NCI-H146 treated with DMSO at 0.1 percent for 48 hours (cell line): ENCODE measurements around the gene EXOC1.
"Not testable (repeated sequence)": the region's sequence is repeated elsewhere in the genome, so short reads cannot be mapped to it uniquely, and the experiment has no call there.

Experiments
- DNase-seq: peaks from one replicate; lab custom pipeline; 2025; ENCODE audit not compliant: unreplicated experiment; lab: John Stamatoyannopoulos, UW

The EXOC1 gene, protein sequence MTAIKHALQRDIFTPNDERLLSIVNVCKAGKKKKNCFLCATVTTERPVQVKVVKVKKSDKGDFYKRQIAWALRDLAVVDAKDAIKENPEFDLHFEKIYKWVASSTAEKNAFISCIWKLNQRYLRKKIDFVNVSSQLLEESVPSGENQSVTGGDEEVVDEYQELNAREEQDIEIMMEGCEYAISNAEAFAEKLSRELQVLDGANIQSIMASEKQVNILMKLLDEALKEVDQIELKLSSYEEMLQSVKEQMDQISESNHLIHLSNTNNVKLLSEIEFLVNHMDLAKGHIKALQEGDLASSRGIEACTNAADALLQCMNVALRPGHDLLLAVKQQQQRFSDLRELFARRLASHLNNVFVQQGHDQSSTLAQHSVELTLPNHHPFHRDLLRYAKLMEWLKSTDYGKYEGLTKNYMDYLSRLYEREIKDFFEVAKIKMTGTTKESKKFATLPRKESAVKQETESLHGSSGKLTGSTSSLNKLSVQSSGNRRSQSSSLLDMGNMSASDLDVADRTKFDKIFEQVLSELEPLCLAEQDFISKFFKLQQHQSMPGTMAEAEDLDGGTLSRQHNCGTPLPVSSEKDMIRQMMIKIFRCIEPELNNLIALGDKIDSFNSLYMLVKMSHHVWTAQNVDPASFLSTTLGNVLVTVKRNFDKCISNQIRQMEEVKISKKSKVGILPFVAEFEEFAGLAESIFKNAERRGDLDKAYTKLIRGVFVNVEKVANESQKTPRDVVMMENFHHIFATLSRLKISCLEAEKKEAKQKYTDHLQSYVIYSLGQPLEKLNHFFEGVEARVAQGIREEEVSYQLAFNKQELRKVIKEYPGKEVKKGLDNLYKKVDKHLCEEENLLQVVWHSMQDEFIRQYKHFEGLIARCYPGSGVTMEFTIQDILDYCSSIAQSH

DNA sequence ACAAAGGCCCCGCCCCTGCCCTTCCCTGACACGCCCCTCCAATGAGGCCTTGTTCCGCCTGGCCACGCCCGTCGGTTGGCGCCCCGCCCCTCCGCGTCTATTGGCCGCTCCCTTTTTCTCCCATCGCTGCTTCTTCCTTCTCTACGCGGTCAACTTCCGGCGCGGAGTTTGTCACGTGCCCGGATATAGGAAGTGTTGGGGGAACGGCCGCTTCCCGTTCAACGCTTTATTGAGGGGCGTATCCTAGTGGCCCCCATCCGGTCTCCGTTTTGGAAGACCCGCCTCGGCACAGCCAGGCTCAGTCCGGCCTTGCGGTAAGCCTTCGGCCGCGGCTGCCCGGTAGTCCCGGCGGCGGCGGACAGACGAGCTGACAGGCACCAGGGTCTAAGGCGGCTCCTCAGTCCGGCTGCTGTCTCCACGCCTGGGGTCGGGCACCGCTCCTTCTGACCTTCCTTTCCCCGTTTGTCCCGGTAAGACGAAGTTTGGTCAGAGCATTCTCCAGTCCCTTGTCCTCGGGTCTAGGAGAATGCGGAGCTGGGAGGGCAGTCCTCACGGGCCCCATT lies at the start of gene EXOC1:
TSS of gene EXOC1 (plus strand) at position 165 of the 563 bp plus-strand sequence. CDS start 4,676 bp downstream, outside the sequence.
- peak; percentile 96 for DNase-seq

DNA sequence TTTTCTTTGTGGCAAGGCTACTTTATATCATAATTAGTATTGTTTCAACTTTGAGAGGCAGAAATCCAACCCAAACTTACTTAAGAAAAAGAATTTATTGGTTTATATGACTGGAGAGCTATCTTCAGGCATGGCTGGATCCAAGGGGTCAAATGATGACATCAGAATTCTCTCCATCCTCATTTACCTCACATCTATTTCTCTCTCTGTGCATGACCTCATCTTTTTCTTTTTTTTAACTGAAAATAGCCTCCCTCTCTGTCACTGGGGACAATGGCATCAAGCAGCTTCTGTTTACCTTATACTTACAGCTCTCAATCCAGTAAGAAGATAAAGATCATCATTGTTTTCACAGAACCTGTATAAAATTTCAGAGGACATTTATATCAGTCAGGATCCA lies 45.9 kb upstream of the EXOC1 start:
- DNase-seq: peak; percentile 63

DNA sequence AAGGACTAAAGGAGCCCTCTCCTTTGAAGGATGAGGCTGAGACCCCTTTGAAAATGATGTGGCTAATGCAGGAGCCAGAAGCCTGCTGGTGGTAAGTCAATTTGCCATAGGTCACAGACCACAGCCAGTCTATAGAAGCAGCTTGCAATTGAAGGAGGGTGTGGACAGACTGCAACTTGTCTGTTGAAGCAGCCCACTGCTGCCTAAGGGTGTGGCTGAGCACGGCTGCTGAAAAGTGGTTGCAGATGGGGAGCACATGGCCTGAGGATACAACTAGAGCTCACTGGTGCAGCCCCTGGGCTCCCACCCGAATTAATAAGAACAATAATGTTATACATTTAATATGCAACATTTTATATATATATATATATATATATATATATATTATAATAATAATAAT lies 45.3 kb upstream of the EXOC1 start:
- peak; percentile 19 for DNase-seq

DNA sequence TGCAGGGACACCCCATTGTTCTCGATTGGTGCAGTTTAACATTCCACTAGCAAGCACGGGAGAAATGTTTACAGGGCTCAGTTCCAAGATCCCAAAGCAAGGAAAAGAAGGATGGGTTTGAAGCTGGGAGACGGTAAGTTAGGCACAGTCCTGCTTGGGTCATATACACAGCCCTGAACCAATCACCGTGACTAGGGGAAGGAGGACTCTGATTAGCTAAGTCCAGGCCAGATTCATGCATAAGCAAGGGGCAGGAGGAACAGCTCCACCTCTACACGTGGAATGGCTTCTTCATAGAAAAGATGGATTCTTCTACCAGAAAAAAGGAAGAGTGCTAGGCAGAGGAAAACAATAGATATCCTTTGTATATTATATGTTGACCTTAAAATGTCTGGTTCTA lies 44.8 kb upstream of the EXOC1 start:
- no peak for DNase-seq

DNA sequence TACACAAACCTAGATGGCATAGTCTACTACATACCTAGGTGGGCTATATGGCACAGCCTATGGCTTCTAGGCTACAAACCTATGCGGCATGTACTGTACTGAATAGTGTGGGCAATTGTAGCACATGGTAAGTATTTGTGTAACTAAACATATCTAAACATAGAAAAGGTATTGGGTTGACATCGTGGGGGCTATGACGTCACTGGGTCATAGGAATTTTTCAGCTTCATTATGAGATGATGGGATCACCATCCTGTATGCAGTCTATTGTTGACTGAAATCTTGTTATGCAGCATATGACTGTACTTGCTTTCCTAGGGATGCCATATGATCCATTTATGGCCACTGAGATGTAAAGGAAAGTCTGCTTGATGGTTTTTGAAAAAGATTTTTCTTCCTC lies 35.8 kb upstream of the EXOC1 start:
- DNase-seq: no peak

DNA sequence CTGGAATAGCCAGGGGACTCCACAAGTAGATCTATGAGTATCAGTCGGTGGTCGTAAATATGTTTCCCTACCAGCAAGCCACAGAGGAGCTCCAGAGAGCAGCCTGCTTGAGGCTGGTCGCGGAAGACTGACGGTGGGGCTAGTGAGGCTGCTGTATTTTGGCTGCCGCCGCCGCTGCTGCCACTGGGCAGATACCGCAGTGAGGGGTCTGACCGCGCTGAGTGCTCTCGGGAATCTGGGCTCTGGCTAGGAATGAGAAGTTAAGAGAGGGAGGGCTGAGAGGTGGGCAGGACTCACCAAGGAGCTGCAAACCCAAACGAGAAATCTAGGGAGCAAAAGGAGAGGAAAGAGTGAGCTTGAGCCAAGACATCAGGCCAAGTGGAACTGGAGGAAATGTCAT lies 33.8 kb upstream of the EXOC1 start, which contains the start of gene EXOC1L:
TSS of gene EXOC1L (plus strand) at position 157 of the 400 bp plus-strand sequence. CDS start at position 394, 237 bp downstream.
- no peak for DNase-seq

DNA sequence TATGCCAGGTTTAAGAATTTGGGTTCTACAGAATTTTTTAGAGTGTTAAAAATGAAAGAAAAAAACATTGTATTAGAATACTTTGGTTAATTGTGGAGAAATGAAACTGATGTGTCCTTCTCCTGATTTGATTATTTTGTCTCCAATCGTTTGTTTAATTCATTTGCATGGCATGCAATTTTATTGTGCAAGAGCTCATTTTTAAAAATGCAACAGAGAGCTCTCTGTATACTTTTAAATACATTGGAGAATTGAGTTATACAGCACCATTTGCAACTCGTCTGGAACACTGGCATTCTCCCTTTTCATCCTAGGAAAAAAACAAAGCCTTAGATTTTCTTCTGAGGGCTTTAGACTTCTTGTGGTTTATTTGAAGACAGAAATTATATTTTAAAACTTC lies 33.2 kb upstream of the EXOC1 start:
- DNase-seq: no peak

DNA sequence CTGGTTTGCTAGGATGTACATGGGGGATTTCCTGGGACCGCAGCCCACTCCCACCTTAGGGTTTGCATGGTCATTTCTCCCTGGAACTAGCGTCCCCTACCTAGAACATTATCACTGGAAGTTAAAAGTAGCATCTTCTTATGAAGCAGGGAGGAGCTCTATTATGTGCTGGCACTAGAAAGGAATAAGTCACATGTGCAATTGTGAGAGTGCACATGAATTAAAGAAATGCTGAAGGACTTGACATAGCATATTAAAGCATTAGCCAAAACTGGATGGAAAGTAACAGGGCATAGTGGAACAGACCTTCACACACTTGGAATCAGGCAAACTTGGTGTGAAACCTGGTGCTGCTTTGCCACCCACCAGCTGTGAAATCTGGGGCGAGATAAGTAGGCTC lies 31.1 kb upstream of the EXOC1 start:
- DNase-seq: no peak

DNA sequence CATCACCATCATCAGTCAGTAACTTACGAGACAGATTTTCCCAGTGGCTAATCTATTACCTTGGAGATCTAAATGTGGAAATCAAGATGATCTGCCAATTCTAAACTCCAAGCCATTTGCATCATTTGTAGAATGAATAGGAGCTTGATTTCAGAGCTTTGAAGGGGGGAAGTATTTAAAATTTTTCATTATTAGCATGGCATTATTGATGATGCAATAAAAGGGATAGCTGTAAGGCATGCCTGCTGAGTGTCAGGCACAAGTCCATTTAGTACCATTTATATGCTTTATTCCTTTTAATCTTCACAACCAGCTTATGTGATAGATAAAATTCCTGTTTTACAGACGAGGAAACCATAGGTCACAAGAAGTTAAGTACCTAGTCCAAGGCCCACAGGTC lies 28.6 kb upstream of the EXOC1 start:
- no peak for DNase-seq

DNA sequence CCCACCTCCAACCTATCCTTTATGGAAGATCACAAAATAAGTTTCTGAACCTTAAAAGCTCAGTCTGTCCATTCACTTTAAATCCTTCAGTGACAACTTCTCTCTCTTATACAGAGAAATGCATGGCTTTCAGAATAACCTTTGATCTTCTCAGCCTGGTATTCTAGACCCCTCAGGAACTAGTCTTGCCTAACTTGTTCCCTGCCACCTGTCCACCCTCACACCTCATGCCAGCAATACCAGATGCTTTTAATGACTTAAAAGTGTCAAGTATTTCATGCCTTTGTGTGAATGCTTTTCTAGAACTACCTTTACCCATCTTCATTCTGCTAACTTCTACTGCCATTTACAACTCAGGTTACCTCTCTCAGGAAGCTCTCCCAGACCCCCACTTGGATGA lies 26.5 kb upstream of the EXOC1 start:
- no peak for DNase-seq

DNA sequence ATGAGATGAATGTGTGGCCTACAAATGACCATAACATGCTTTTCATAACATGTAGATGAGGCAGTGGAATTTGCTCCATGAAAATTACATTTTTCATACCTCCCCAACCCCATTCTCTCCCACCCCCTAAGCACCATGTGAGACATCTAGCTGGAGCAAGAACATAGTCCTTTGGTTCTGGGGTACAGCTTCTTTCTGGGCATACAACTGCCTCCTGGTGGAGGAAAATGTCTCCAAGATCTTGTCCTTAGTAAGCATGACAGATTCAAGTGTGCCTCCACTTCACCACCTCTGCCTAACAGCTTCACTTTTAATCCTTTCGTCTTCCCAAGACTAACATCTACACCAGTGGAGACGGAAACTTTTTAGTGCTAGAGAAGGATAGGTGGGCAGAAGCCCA lies 25.9 kb upstream of the EXOC1 start:
- no peak for DNase-seq

DNA sequence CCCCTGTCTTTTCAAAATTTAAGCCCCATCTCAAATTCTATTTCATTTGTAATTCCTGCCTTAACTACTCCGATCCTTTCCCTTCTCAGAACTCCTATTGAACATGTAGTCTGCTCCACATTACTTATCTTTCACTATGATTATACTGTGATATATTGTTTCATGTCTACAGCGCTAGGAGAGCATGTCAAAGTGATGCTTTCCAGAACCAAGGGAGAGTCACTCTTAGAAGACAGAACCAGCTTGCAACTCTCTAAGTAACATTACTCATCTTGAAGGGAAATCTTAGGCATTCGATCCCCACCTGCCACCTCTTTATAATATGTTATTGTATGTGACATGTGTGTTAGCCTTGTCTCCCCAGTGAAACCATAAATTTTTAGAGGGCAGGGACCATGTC lies 23.4 kb upstream of the EXOC1 start:
- DNase-seq: no peak

DNA sequence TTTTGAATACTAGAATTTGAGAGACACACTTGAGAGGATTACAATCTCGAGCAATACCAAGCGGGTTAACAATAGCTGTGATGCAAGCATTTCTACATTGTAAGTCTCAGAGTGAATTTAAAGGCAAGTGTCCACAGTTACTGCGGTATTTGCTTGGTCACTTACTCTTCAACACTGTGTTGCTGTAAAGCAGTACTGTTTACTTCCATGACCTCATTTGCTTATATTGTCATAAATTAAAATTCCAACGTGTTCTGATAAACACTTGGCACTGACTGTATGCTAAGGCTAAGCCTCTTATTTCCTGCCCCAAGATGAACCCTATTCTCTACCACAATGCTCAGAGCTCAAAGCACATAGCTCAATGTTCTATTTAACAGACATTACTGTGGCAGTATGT lies 22.7 kb upstream of the EXOC1 start:
- no peak for DNase-seq

DNA sequence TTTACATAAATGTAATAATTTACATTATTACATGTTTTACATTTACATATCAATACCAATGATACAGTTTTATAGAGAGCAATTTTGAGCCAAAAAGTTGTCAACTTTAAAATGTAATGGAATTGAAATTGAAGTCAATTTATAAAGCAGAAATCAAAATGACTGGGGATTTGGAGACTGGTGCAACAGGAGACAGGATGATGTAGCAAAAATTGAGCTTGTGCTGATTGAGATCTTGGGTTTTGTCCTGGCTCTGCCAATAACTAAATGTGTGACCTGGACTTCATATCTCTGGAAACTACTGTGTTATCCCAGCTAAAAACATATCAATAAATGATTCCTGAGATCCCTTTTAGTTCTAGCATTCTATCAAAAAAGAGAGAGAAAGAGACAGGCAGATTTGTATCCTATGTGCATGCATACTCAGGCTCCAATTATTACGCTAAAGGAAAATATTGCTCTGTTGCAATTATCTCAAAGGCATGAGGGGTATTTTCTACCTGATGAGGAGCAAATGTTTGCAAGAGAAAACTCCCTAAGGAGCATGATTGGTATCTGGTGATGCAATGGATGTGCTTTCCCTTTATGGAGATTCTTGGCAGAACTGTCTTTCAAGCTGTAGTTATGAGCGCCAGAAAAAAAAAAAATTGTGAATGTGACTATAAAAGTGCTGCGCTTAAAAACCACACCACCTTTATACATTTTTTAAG lies 19.2 kb upstream of the EXOC1 start:
- no peak for DNase-seq

DNA sequence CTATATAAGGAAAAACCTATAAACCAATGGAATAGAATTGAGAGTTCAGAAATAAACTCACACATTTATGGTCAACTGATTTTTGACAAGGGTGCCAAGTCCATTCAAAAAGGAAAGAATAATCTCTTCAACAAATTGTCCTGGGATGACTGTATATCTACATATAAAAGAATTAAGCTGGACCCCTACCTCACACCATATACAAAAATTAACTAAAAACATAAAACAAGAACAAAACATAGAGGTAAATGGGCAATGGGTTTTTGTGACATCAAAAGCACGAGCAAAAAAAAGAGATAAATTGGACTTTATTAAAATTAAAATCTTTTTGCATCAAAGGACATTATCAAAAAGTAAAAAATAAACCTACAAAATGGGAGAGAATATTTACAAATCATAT lies 15.5 kb upstream of the EXOC1 start:
- DNase-seq: no peak

DNA sequence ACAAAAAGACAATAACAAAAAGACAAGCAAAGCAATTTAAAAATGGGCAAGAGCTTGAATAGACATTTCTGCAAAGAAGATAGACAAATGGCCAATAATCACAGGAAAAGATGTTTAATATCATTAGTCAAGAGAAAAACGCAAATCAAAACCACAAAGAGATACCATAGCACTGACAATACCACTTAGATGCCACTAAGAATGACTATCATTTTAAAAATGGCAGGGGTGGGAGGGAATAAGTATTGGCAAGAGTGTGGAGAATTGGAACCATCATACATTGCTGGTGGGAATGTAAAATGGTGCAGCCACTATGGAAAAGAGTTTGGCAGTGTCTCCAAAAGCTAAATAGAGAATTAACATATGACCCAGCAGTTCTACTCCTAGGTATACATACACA lies 15.1 kb upstream of the EXOC1 start:
- no peak for DNase-seq

DNA sequence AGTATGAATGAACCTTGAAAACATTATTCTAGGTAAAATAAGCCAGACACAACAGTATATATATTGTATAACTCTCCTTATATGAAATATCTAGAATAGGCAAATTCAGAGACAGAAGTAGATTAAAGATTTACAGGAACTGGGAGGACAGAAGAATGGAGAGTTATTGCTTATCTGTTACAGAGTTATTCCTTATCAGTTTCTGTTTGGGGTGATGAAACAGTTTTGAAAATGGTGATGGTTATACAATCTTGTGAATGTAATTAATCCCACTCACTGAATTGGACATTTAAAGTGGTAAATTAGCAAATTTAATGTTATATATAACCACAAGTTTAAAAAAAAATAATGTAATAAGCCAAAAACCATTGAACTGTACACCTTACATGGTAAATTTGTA lies 14.5 kb upstream of the EXOC1 start:
- DNase-seq: no peak

DNA sequence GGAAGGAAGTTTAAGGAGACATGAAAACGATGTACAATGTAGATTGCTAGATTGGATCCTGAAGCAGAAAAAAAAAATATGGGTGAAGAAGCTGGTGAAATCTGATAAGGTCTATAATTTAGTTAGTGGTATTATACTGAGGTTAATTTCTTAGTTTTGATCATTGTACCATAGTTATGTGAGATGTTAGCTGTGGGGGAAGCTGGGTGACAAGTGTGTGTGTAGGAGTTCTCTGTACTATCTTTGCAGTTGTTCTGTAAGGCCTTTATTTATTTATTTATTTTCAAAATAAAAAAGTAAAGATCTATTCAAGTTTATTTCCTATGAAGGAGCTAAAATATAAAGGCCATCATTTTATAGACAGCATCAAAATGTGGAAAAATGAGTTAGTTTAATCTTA lies 12.5 kb upstream of the EXOC1 start:
- no peak for DNase-seq

DNA sequence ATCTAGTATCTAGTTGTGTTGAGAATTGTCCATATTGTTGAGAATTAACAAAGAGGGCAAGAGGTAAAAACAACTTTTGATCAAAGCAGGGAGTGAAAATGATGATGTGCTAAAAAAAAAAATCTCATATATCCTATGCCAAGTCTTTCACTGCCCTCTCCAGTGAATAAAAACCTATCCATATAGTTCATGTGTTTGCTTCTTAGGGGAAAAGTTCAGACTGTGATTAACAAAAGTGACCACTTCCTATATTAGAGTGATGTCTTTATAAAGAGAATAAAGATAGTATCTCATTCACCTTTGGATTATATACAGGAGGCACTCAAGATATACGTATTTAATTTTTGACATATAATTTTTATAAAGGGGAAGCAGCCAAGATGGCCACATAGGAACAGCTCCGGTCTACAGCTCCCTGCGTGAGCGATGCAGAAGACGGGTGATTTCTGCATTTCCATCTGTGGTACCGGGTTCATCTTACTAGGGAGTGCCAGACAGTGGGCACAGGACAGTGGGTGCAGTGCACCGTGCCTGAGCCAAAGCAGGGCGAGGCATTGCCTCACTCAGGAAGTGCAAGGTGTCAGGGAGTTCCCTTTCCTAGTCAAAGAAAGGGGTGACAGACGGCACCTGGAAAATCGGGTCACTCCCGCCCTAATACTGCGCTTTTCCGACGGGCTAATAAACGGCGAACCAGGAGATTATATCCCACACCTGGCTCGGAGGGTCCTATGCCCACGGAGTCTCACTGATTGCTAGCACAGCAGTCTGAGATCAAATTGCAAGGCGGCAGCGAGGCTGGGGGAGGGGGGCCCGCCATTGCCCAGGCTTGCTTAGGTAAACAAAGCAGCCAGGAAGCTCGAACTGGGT lies 11.8 kb upstream of the EXOC1 start:
- DNase-seq: peak; percentile 14

DNA sequence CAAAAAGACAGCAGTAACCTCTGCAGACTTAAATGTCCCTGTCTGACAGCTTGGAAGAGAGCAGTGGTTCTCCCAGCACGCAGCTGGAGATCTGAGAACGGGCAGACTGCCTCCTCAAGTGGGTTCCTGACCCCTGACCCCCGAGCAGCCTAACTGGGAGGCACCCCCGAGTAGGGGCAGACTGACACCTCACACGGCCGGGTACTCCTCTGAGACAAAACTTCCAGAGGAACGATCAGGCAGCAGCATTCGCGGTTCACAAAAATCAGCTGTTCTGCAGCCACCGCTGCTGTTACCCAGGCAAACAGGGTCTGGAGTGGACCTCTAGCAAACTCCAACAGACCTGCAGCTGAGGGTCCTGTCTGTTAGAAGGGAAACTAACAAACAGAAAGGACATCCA lies 11.1 kb upstream of the EXOC1 start:
- not testable (repeated sequence) for DNase-seq
